Endothelial cell (in vitro differentiated cells): ENCODE data around the gene TMEM59L. TPM values are rescaled to one million over a fixed set of nuclear protein-coding genes. Genes with fewer than 3 reads are reported as not detected.
A peak's percentile ranks its signal among the peaks of the same experiment; 100 is the strongest.

Source experiments
- DNase-seq: peaks from one replicate; pipeline ENCODE4 v3.0.0; 2021; ENCODE audit warnings: low spot score
- H3K27ac Mint-ChIP-seq: one replicate; pipeline ENCODE4 v1.8.0; 2021; ENCODE audit warnings: mixed read lengths, inconsistent platforms; ENCODE audit not compliant: unreplicated experiment
- H3K27me3 Mint-ChIP-seq: one replicate; pipeline ENCODE4 v1.8.0; 2021; ENCODE audit warnings: mild to moderate bottlenecking, moderate library complexity, mixed read lengths, inconsistent platforms; ENCODE audit not compliant: unreplicated experiment
- H3K36me3 Mint-ChIP-seq: one replicate; pipeline ENCODE4 v1.8.0; 2021; ENCODE audit warnings: mild to moderate bottlenecking, low read depth, mixed read lengths, inconsistent platforms; ENCODE audit not compliant: unreplicated experiment
- H3K4me1 Mint-ChIP-seq: one replicate; pipeline ENCODE4 v1.8.0; 2021; ENCODE audit warnings: mild to moderate bottlenecking, mixed read lengths, inconsistent platforms; ENCODE audit not compliant: unreplicated experiment
- H3K4me3 Mint-ChIP-seq: one replicate; pipeline ENCODE4 v1.8.0; 2021; ENCODE audit warnings: mild to moderate bottlenecking, mixed read lengths, inconsistent platforms; ENCODE audit not compliant: unreplicated experiment
- H3K9me3 Mint-ChIP-seq: one replicate; pipeline ENCODE4 v1.8.0; 2021; ENCODE audit warnings: mixed read lengths, inconsistent platforms; ENCODE audit not compliant: unreplicated experiment
- total RNA-seq: library from RNA; stranded (reverse); fragmentation: NEBNext Ultra II Directional; extraction: Animal tissue kit (Norgen Biotek cat#: 25700); gene quantifications from one replicate; pipeline ENCODE4 v1.2.1, GENCODE V29; 2021; ENCODE audit not compliant: unreplicated experiment
- TF ChIP-seq, protein P1 (sequence below): fragments of 200-600 bp; sonication (generic); IDR thresholded peaks from one replicate; pipeline ENCODE4 v1.5.0; 2021; ENCODE audit warnings: antibody characterized with exemption; ENCODE audit not compliant: unreplicated experiment

Gene TMEM59L
- total RNA-seq, 1 donor from 2014 or later: 0.15 TPM

- no peak for DNase-seq
- Mint-ChIP-seq H3K36me3 (peaks cover 17% of the 10 kb centered on the region), H3K9me3 (no peaks in the 10 kb centered on the region), H3K4me1 (no peaks in the 10 kb centered on the region), H3K27ac (peak overlapping the region; percentile 71), H3K27me3 (peaks cover 5% of the 10 kb centered on the region), H3K4me3 (no peak overlapping the region)
- TF ChIP-seq, protein P1, sequence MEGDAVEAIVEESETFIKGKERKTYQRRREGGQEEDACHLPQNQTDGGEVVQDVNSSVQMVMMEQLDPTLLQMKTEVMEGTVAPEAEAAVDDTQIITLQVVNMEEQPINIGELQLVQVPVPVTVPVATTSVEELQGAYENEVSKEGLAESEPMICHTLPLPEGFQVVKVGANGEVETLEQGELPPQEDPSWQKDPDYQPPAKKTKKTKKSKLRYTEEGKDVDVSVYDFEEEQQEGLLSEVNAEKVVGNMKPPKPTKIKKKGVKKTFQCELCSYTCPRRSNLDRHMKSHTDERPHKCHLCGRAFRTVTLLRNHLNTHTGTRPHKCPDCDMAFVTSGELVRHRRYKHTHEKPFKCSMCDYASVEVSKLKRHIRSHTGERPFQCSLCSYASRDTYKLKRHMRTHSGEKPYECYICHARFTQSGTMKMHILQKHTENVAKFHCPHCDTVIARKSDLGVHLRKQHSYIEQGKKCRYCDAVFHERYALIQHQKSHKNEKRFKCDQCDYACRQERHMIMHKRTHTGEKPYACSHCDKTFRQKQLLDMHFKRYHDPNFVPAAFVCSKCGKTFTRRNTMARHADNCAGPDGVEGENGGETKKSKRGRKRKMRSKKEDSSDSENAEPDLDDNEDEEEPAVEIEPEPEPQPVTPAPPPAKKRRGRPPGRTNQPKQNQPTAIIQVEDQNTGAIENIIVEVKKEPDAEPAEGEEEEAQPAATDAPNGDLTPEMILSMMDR: no peak
Observed at GRCh38 chr19:18659281-18660050, 46.8 kb downstream of the TMEM59L start.

DNA sequence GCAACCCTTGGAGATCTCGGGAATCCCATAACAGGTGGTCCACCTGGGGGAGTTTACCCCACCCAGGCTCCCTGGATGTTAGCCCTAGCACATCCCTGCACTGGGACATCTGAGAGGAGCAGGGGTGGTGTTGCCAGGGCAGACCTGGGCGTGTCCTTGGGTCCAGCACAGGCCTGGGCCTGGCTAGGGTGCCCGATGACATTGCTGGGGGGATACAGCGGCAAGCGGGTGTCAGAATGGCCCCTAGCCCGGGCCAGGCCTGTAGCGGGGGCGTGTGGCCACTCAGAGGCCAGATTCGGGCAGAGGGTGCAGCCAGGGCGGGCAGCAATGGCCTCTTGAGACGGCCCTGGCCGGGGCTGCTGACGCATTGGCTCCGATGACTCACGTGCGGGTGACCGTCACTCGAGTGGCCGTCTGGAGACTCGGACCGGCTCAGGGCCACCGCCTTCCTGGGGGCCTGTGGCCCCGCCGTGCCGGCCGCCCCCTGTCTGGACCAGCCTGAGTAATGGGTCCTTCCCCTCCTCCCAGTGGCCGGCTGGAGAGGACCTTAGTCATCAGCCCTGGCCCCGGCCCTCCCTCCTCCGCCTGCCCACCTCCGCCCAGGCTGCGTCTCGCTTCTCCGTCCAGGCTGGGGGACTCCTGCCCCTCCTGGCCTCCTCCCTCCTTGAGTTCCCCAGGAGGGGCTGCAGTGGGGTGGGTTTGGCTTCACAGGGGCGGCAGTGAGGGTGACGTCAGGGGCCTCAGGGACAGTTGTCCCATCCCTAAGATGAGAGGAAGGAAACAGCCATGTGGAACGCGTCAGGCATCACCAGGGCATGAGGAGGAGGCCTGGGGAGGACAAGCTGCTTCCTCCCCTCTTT lies 47.6 kb downstream of the TMEM59L start:
- TF ChIP-seq, protein P1: no peak
- Mint-ChIP-seq H3K27me3 (peaks cover 5% of the 10 kb centered on the region), H3K36me3 (peaks cover 13% of the 10 kb centered on the region), H3K4me3 (no peak overlapping the region), H3K27ac (no peak overlapping the region), H3K9me3 (no peaks in the 10 kb centered on the region), H3K4me1 (no peaks in the 10 kb centered on the region)
- no peak for DNase-seq

DNA sequence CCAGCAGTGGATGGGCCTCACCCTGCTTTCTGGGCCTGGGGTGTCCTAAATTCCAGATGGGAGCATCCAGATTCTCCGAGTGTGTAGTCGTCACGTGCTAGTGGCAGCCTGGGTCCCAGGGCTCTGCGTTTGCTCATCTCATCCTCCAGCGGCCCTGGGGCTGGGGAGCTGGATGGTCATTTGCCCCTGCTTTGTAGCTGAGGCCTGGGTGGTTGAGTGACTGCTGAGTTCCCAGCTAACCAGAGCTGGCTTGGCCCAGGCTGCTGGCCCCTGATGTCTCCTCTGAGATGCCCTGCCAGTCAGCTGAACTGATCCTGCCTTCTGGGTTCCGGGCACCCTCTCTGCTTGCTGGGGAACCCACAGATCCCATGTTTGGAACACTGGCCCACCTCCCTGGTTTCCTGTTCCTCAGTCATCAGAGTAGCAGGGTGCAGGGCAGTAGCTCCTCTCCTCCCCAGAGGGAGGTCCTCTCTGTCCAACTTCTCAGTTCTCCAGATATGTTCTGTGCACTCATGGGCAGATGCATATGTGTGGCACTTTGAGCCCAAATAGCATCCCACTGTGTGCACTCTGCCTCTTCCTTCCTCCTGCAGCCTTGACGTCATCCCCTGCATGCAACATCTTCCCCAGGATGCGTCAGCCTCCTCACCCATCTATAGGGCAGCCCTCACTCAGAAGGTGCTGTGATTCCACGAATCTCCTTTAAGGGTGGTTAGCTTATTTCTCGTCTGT lies 48.4 kb downstream of the TMEM59L start:
- Mint-ChIP-seq H3K9me3 (no peaks in the 10 kb centered on the region), H3K36me3 (peaks cover 13% of the 10 kb centered on the region), H3K4me1 (no peaks in the 10 kb centered on the region), H3K27ac (no peak overlapping the region), H3K4me3 (peak overlapping the region; percentile 10), H3K27me3 (peaks cover 5% of the 10 kb centered on the region)
- DNase-seq: no peak
- TF ChIP-seq, protein P1: no peak

DNA sequence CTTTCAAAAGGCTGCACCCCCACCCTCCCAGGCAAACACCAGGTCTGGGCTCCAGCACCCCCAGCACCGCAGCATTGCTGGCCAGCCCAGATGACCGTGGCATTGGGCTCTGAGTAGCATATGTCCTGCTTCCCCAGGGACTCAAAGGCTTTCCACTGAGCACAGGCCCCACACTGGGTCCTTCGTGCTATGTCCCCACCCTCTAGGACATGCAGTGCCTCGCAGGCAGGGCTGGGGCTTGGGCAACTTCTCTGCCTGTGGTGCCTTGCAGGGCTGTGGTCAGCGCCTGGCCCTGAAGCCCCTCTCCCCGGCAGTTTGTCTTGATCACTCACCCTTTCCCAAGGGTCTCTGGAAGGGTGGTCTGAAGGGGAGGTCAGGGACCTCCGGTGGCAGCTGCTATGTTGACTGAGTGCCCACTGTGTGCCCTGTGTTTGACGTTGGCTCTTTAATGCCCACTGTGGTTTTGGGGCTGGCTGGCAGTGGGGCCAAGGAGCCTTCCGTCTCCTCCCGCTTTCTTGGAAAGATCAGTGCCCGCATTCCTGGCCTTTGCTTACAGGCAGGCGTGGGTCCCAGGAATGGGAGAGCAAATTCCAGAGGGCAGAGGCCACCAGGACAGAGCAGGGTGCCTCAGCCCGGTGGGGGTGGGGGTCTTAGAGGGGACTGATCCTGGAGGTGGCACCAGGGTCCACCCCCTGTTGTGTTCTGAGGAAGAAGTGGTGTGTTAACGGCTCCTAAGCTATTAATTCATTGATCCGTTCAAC lies 50.5 kb downstream of the TMEM59L start:
- no peak overlapping the region for H3K27ac Mint-ChIP-seq
- no peaks in the 10 kb centered on the region for H3K9me3 Mint-ChIP-seq
- H3K36me3 Mint-ChIP-seq: peaks cover 12% of the 10 kb centered on the region
- H3K4me3 Mint-ChIP-seq: no peak overlapping the region
- TF ChIP-seq, protein P1: no peak
- no peak for DNase-seq
- H3K27me3 Mint-ChIP-seq: peaks cover 4% of the 10 kb centered on the region
- H3K4me1 Mint-ChIP-seq: no peaks in the 10 kb centered on the region
